GM12875 (cell line): ENCODE data around the gene SLC16A11.
"Not testable (repeated sequence)": the region's sequence is repeated elsewhere in the genome, so short reads cannot be mapped to it uniquely, and the experiment has no call there.

Experiments
- H3K4me3 ChIP-seq: one replicate; pipeline ENCODE4 v1.5.1; 2011; ENCODE audit warnings: low read depth, low read length, control low read depth
- CTCF ChIP-seq: IDR thresholded peaks from 2 replicates; pipeline ENCODE4 v1.5.1; 2011; ENCODE audit warnings: low read depth, mild to moderate bottlenecking, control low read depth, inconsistent platforms, low read length, moderate library complexity, borderline replicate concordance; ENCODE audit not compliant: insufficient read depth

Gene SLC16A11

GRCh38 chr17:7043497-7044198 is at the start of gene SLC16A11:
Gene SLC16A11 (minus strand): TSS chr17:7044092. CDS start chr17:7043513, 579 bp downstream.
- H3K4me3 ChIP-seq, result peak within 1 kb of the TSS; percentile 23
- TF ChIP-seq CTCF, result no peak

- not testable (repeated sequence) for H3K4me3 ChIP-seq
Observed at GRCh38 chr17:7091311-7092005, 47.6 kb upstream of the SLC16A11 start.

GRCh38 chr17:7089570-7089969 is 45.7 kb upstream of the SLC16A11 start:
- H3K4me3 ChIP-seq, result not testable (repeated sequence)

- H3K4me3 ChIP-seq, result not testable (repeated sequence)
Observed at GRCh38 chr17:7088442-7088841, 44.5 kb upstream of the SLC16A11 start.

GRCh38 chr17:7084088-7084487 is 40.2 kb upstream of the SLC16A11 start:
- H3K4me3 ChIP-seq, result no peak overlapping the region
- TF ChIP-seq CTCF, result no peak

GRCh38 chr17:7083592-7083991 is 39.7 kb upstream of the SLC16A11 start:
- H3K4me3 ChIP-seq, result no peak overlapping the region
- TF ChIP-seq CTCF, result no peak

GRCh38 chr17:7081341-7082062 is 37.6 kb upstream of the SLC16A11 start:
- no peak for TF ChIP-seq CTCF
- no peak overlapping the region for H3K4me3 ChIP-seq

- H3K4me3 ChIP-seq, result no peak overlapping the region
- no peak for TF ChIP-seq CTCF
Observed at GRCh38 chr17:7080456-7081041, 36.7 kb upstream of the SLC16A11 start.
